ENCODE results near the gene SYT11.
A peak's percentile ranks its signal among the peaks of the same experiment; 100 is the strongest.
"Not testable (repeated sequence)": the region's sequence is repeated elsewhere in the genome, so short reads cannot be mapped to it uniquely, and the experiment has no call there.

Gene SYT11

GRCh38 chr1:155920717-155921116, 61.4 kb downstream of the SYT11 start:
- no peak overlapping the region for H3K4me3 Mint-ChIP-seq
- no peak for TF ChIP-seq CTCF (IDR thresholded peaks at IDR 0.05; ENCODE audit: unreplicated experiment in 3 of 3)
- H3K9me3 Mint-ChIP-seq, result no peaks in the 10 kb centered on the region
- no peaks in the 10 kb centered on the region for H3K4me1 Mint-ChIP-seq
- no peak overlapping the region for H3K27ac Mint-ChIP-seq
- H3K36me3 Mint-ChIP-seq (ENCODE audit: low read depth), result peaks cover 80% of the 10 kb centered on the region
- no peaks in the 10 kb centered on the region for H3K27me3 Mint-ChIP-seq (ENCODE audit: low read depth)

GRCh38 chr1:155925506-155925905, 66.1 kb downstream of the SYT11 start:
- Mint-ChIP-seq H3K27ac (no peak overlapping the region), H3K9me3 (no peaks in the 10 kb centered on the region), H3K4me3 (no peak overlapping the region), H3K4me1 (peaks cover 3% of the 10 kb centered on the region), H3K36me3 (ENCODE audit: low read depth) (peaks cover 84% of the 10 kb centered on the region), H3K27me3 (ENCODE audit: low read depth) (no peaks in the 10 kb centered on the region)
- TF ChIP-seq CTCF (IDR thresholded peaks at IDR 0.05; ENCODE audit: unreplicated experiment in 3 of 3), result no peak

DNA sequence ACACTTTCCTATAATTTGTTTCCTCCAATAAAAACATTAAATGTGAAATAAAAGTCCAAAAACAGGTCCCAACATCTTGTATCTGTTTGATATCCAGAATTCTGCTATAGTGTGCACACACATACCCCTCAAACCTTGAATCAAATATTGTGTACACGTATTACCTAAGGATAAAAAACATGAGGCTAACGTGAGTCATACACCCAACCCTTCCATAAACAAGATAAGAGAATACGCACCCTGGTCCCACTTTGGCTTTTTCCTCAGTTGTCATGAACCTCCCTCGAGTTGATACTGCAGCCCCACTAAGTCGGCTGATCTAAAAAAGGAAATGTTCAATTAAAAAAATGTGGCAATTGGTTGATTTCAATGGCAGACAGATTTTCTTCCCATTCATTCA, 69.7 kb downstream of the SYT11 start:
- no peaks in the 10 kb centered on the region for H3K9me3 Mint-ChIP-seq
- TF ChIP-seq CTCF (IDR thresholded peaks at IDR 0.05; ENCODE audit: unreplicated experiment in 3 of 3), result no peak
- H3K4me1 Mint-ChIP-seq, result peaks cover 21% of the 10 kb centered on the region
- peaks cover 69% of the 10 kb centered on the region for H3K36me3 Mint-ChIP-seq (ENCODE audit: low read depth)
- H3K27me3 Mint-ChIP-seq (ENCODE audit: low read depth), result no peaks in the 10 kb centered on the region
- H3K4me3 Mint-ChIP-seq, result no peak overlapping the region
- H3K27ac Mint-ChIP-seq, result no peak overlapping the region

- Mint-ChIP-seq H3K4me1 (peaks cover 21% of the 10 kb centered on the region), H3K4me3 (peak overlapping the region; percentile 73 to 84 (median 84)), H3K36me3 (ENCODE audit: low read depth) (peaks cover 57% of the 10 kb centered on the region)
- H3K27ac Mint-ChIP-seq; H3K9me3 Mint-ChIP-seq; H3K27me3 Mint-ChIP-seq (ENCODE audit: low read depth): not testable (repeated sequence)
Observed at GRCh38 chr1:155930725-155931124, 71.4 kb downstream of the SYT11 start.

- TF ChIP-seq CTCF (IDR thresholded peaks at IDR 0.05; ENCODE audit: unreplicated experiment in 3 of 3), result no peak
- Mint-ChIP-seq H3K4me3 (peak overlapping the region; percentile 73 to 84 (median 84)), H3K36me3 (ENCODE audit: low read depth) (peaks cover 50% of the 10 kb centered on the region), H3K9me3 (no peaks in the 10 kb centered on the region), H3K27me3 (ENCODE audit: low read depth) (no peaks in the 10 kb centered on the region), H3K4me1 (peaks cover 21% of the 10 kb centered on the region), H3K27ac (no peak overlapping the region)
Observed at GRCh38 chr1:155931332-155932038, 72.1 kb downstream of the SYT11 start.

GRCh38 chr1:155932081-155932480, 72.7 kb downstream of the SYT11 start:
- TF ChIP-seq CTCF (IDR thresholded peaks at IDR 0.05; ENCODE audit: unreplicated experiment in 3 of 3), result no peak
- Mint-ChIP-seq H3K4me1 (peaks cover 21% of the 10 kb centered on the region), H3K4me3 (peak overlapping the region; percentile 62 to 73 (median 71)), H3K36me3 (ENCODE audit: low read depth) (peaks cover 44% of the 10 kb centered on the region), H3K27me3 (ENCODE audit: low read depth) (no peaks in the 10 kb centered on the region), H3K9me3 (no peaks in the 10 kb centered on the region), H3K27ac (no peak overlapping the region)

Data from nephron (organoid).